HEK293 (cell line): ENCODE measurements around the gene RAP1GAP.

Experiments used
- HOXC10 ChIP-seq: sonication (generic); formaldehyde crosslinking; IDR thresholded peaks from 2 replicates; pipeline ENCODE4 v1.8.1; 2023; ENCODE audit warnings: mild to moderate bottlenecking, missing genetic modification reagents
- MZF1 ChIP-seq: fragments of 450-650 bp; formaldehyde crosslinking; IDR thresholded peaks from 2 replicates; pipeline ENCODE4 v1.5.1; 2017; ENCODE audit warnings: missing biosample characterization, missing genetic modification characterization, borderline replicate concordance
- PBX3 ChIP-seq: sonication (generic); formaldehyde crosslinking; IDR thresholded peaks from 2 replicates; pipeline ENCODE4 v1.8.1; 2022; ENCODE audit warnings: mild to moderate bottlenecking, moderate library complexity, missing genetic modification reagents
- TCF7L2 ChIP-seq: IDR thresholded peaks from 2 replicates; pipeline ENCODE4 v1.6.1; 2011; ENCODE audit warnings: low read depth, mild to moderate bottlenecking, inconsistent platforms, low read length, moderate library complexity, borderline replicate concordance
- YY1 ChIP-seq: fragments of 450-650 bp; formaldehyde crosslinking; IDR thresholded peaks from 2 replicates; pipeline ENCODE4 v1.5.1; 2018; ENCODE audit warnings: missing biosample characterization, missing genetic modification characterization
- ZEB2 ChIP-seq: fragments of 450-650 bp; formaldehyde crosslinking; IDR thresholded peaks from 2 replicates; pipeline ENCODE4 v1.5.1; 2016; ENCODE audit warnings: missing biosample characterization, missing genetic modification characterization
- ZFP41 ChIP-seq: fragments of 450-650 bp; formaldehyde crosslinking; IDR thresholded peaks from 2 replicates; pipeline ENCODE4 v1.5.1; 2016; ENCODE audit warnings: missing biosample characterization, missing genetic modification characterization, borderline replicate concordance
- ZNF121 ChIP-seq: fragments of 450-650 bp; formaldehyde crosslinking; IDR thresholded peaks from 2 replicates; pipeline ENCODE4 v1.5.1; 2016; ENCODE audit warnings: missing biosample characterization, missing genetic modification characterization
- ZNF513 ChIP-seq: fragments of 450-650 bp; IDR thresholded peaks from 2 replicates; pipeline ENCODE4 v1.5.1; 2018; ENCODE audit warnings: missing biosample characterization, missing genetic modification characterization
- ZNF580 ChIP-seq: fragments of 450-650 bp; formaldehyde crosslinking; IDR thresholded peaks from 2 replicates; pipeline ENCODE4 v1.5.1; 2016; ENCODE audit warnings: missing biosample characterization, missing genetic modification characterization
- ZNF623 ChIP-seq: fragments of 450-650 bp; formaldehyde crosslinking; IDR thresholded peaks from 2 replicates; pipeline ENCODE4 v1.5.1; 2016; ENCODE audit warnings: missing biosample characterization, missing genetic modification characterization
- TF ChIP-seq, protein P1 (sequence below): fragments of 450-650 bp; formaldehyde crosslinking; IDR thresholded peaks from 2 replicates; pipeline ENCODE4 v1.5.1; 2016; ENCODE audit warnings: missing biosample characterization, missing genetic modification characterization
- TF ChIP-seq, protein P2 (sequence below): fragments of 450-650 bp; formaldehyde crosslinking; IDR thresholded peaks from 2 replicates; pipeline ENCODE4 v1.5.1; 2016; ENCODE audit warnings: missing biosample characterization, missing genetic modification characterization
- TF ChIP-seq, protein P3 (sequence below): fragments of 450-650 bp; formaldehyde crosslinking; IDR thresholded peaks from 2 replicates; pipeline ENCODE4 v1.5.1; 2016; ENCODE audit warnings: missing biosample characterization, missing genetic modification characterization

GRCh38 chr1:21677168-21677567 lies 8.0 kb upstream of the RAP1GAP start:
- no peak for TF ChIP-seq TCF7L2
- no peak for TF ChIP-seq HOXC10
- TF ChIP-seq, protein P1, sequence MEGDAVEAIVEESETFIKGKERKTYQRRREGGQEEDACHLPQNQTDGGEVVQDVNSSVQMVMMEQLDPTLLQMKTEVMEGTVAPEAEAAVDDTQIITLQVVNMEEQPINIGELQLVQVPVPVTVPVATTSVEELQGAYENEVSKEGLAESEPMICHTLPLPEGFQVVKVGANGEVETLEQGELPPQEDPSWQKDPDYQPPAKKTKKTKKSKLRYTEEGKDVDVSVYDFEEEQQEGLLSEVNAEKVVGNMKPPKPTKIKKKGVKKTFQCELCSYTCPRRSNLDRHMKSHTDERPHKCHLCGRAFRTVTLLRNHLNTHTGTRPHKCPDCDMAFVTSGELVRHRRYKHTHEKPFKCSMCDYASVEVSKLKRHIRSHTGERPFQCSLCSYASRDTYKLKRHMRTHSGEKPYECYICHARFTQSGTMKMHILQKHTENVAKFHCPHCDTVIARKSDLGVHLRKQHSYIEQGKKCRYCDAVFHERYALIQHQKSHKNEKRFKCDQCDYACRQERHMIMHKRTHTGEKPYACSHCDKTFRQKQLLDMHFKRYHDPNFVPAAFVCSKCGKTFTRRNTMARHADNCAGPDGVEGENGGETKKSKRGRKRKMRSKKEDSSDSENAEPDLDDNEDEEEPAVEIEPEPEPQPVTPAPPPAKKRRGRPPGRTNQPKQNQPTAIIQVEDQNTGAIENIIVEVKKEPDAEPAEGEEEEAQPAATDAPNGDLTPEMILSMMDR (tag by site-specific recombination), result no peak
- TF ChIP-seq ZNF580, result no peak
- no peak for TF ChIP-seq PBX3 (CRISPR knock-in tag)
- no peak for TF ChIP-seq ZEB2 (tag by site-specific recombination)
- no peak for TF ChIP-seq ZFP41
- TF ChIP-seq ZNF623 (tag by site-specific recombination), result no peak
- TF ChIP-seq YY1 (tag by site-specific recombination), result no peak
- no peak for TF ChIP-seq MZF1 (tag by site-specific recombination)
- no peak for TF ChIP-seq ZNF121 (tag by site-specific recombination)
- TF ChIP-seq, protein P2, sequence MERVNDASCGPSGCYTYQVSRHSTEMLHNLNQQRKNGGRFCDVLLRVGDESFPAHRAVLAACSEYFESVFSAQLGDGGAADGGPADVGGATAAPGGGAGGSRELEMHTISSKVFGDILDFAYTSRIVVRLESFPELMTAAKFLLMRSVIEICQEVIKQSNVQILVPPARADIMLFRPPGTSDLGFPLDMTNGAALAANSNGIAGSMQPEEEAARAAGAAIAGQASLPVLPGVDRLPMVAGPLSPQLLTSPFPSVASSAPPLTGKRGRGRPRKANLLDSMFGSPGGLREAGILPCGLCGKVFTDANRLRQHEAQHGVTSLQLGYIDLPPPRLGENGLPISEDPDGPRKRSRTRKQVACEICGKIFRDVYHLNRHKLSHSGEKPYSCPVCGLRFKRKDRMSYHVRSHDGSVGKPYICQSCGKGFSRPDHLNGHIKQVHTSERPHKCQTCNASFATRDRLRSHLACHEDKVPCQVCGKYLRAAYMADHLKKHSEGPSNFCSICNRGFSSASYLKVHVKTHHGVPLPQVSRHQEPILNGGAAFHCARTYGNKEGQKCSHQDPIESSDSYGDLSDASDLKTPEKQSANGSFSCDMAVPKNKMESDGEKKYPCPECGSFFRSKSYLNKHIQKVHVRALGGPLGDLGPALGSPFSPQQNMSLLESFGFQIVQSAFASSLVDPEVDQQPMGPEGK (tag by site-specific recombination), result no peak
- no peak for TF ChIP-seq ZNF513 (tag by site-specific recombination)
- TF ChIP-seq, protein P3, sequence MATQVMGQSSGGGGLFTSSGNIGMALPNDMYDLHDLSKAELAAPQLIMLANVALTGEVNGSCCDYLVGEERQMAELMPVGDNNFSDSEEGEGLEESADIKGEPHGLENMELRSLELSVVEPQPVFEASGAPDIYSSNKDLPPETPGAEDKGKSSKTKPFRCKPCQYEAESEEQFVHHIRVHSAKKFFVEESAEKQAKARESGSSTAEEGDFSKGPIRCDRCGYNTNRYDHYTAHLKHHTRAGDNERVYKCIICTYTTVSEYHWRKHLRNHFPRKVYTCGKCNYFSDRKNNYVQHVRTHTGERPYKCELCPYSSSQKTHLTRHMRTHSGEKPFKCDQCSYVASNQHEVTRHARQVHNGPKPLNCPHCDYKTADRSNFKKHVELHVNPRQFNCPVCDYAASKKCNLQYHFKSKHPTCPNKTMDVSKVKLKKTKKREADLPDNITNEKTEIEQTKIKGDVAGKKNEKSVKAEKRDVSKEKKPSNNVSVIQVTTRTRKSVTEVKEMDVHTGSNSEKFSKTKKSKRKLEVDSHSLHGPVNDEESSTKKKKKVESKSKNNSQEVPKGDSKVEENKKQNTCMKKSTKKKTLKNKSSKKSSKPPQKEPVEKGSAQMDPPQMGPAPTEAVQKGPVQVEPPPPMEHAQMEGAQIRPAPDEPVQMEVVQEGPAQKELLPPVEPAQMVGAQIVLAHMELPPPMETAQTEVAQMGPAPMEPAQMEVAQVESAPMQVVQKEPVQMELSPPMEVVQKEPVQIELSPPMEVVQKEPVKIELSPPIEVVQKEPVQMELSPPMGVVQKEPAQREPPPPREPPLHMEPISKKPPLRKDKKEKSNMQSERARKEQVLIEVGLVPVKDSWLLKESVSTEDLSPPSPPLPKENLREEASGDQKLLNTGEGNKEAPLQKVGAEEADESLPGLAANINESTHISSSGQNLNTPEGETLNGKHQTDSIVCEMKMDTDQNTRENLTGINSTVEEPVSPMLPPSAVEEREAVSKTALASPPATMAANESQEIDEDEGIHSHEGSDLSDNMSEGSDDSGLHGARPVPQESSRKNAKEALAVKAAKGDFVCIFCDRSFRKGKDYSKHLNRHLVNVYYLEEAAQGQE (tag by site-specific recombination), result no peak
